Activated CD8-positive, alpha-beta memory T cell treated with anti-CD3 and anti-CD28 coated beads, Interleukin-2, amount 50 U/mL, for 4 hours (primary cell): ENCODE measurements around the gene CLSTN3.
A peak's percentile ranks its signal among the peaks of the same experiment; 100 is the strongest.
"Not testable (repeated sequence)": the region's sequence is repeated elsewhere in the genome, so short reads cannot be mapped to it uniquely, and the experiment has no call there.

Source experiments
- DNase-seq: peaks from one replicate; pipeline ENCODE4 v3.0.0-alpha.2; 2020

CLSTN3 gene

DNA sequence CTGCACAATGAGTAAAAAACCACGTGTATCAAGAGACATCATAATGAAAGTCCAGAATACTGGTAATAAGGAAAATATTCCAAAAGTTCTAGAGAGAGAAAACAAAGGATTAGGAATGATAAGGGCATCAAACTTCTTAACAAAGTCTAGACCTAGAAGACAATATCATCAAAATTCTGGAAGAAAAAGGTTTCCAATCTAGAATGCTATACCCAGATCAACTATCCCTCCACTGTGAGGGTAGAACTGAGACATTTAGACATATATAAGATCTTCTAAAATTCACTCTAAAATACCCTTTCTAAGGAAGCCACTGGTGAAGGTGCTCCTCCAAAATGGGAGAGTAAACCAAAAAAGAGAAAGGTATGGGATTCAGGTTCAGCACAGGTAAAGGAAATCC, 24.1 kb upstream of the CLSTN3 start:
- no peak for DNase-seq

DNA sequence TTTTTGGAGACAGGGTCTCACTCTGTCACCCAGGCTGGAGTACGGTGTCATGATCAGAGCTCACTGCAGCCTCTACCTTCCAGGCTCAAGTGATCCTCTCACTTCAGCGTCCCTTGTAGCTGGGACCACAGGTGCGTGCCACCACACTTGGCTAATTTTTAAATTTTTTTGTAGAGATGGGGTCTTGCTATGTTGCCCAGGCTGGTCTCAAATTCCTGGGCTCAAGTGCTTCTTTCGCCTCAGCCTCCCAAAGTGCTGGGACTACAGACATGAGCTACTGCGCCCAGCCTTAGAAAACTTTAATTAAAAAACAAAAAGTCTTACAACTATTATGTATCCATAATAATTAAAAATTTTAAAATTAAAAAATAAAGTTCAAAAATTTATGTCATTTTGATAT, 23.0 kb upstream of the CLSTN3 start:
- not testable (repeated sequence) for DNase-seq

DNA sequence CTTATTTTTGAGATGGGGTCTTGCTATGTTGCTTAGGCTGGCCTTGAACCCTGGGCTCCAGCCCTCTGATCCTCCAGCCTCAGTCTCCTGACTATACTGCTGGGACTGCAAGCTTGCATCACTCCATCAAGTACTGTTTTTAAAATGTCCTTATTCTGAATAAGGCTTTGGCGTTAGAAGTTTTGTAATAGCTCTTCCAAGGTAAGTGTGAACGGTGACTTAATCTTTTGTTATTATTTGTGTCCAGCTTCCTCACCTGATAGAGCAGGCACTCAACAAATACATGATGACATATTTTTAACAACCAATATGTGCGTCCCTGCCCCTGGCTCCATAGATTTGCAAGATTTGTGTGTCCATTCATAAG, 22.6 kb upstream of the CLSTN3 start:
- no peak for DNase-seq

DNA sequence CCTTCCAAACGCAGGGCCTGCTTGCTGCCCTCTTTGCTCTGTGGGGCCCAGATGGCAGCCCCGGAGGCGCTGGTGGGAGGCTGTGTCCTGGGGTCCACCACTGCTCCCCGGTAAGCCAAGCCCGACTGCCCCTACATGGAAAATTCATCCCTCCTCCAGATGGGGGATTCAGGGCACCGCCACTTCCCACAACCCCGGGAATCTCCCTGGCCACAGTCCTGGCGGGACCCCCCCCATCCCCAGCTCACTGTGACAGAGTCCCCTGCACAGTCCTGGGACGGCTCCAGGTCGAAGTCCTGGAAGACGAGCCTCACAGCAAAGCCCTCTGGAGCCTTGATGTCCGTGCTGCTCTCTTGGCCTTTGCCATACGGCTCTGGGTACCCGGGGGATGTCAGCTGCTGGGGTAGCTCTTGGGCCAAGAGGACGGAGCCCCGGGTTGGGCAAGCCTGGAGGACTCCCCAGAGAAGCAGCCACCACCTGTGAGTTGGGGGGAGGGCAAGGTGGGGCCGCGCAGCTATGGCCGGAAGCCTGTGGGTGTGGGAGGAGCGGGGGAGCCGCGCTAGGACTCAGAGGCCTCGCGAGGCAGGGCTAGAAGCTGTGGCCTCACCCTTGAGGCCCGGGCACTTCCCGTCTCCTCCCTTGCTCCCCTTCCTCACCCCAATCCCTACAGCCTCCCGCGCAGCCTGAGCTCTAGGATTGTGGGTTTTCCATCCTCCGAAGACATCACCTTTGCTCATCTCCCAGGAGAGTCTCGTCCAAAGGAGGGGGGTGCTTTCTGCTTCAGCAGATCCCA, 22.0 kb upstream of the CLSTN3 start:
- DNase-seq = peak; percentile 68

DNA sequence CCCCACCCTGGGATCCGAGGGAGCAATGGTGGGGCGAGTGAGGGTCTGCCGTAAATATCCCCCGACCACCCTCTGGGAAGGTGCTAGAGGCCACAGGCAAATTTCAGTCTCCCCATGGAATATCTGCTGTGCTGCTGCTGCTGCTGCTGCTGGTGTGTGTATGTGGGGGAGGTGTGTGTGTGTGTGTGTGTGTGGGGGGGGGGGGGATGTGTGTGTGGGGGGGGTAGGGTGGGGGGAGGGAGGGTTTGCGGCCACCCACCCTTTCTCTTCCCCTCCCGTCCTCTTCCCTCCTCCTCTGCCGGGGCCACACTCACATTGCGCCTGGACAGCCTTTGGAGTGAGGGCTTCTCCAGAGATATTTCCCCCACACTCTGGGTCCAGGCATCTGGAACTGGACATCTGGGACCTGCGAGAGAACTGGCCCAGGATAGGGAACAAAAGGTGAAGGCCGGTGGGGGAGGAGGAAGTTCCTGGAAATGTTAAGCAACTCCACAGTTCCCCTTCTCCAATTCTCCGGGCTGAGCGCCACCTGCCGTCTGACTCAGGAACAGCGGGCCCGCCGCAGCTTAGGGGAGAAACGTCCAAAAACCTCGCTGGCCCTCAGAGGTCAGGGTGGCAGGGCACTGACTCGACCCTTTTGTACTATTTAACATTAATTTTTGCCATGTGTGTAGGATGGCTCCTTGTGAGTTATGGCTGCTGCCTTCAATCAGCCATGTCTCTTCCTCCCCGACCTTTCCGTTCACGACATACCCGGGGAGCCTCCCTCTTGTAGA, 21.2 kb upstream of the CLSTN3 start, which contains the start of gene C1RL:
Gene C1RL, minus strand, starts transcription at position 419 of the 776 bp plus-strand sequence. Its CDS starts 34 bp downstream, at position 385.
- peak; percentile 80 for DNase-seq

DNA sequence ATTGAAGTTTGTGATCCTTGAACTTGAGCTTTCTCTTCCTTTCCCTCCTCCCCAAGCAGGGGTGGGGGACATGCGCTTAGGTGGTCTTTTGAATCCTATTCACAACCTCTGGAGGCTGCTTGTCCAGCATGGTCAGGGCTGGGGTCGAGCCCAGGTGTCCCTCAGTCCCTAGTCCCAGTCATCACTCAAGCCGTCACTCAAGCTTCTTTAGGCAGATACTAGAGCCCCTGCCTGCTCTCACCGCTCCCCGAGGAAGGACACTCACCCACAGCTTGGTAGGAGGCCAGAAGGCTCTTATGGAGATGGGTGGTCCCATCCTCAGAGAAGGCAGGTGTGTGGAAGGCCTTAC, 20.6 kb upstream of the CLSTN3 start:
- DNase-seq = no peak

DNA sequence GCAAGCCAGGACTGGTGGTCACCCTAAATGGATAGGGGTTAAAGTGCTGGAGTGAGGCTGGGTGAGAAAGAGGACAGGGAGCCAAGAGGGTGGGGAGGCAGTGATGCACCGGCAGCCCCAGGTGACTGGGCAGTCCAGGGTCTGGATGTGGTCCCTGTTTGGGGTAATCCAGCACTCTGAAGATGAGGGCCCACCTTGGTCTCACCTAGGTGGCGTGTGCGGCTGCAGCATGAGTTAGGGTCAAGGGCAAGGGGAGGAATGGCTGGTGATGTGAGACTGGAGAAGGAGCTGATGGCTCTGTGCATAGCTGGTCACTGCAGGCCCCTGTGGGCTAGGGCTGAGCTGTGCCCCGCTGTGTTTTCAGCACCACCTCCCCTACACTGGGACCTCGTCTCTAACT, 19.5 kb upstream of the CLSTN3 start:
- DNase-seq = no peak

DNA sequence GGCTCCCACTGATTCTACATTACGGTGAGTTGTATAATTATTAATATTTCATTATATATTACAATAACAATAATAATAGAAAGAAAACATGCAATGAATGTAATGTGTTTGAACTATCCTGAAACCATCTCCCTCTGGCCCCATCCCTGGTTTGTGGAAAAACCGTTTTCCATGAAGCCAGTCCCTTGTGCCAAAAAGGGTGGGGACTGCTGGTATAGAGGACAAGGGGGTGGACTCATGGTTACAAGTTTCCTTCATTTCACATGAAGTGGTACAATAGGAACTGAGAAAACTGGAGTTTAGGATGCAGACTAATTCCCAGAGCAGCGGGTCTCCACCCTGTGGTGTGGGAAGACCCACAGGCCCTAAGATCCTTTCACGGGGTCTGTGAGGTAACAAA, 18.1 kb upstream of the CLSTN3 start:
- DNase-seq = no peak

DNA sequence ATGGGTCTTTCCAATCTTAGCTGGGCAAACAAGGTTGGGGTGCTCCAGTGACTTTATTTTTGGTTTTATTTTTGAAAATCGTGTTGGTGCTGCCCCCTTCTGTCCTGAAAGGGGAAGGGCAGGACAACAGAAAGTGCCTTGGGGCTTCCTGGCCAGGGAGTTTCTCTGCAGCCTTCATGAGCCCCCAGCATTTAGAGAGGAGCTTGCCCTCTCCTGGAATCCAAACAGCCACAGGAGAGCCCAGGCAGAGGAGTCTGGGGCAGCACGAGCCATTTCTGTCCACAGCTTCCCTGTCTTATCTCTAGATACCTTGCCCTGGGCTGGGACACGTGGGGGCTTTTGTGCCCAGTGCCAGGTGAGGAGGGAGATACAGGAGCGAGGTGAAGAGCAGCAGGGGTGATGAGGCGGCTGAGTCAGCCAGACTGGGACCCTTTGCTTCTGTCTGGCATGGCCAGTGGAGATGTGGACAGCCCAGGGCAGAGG, 16.7 kb upstream of the CLSTN3 start:
- DNase-seq = no peak

DNA sequence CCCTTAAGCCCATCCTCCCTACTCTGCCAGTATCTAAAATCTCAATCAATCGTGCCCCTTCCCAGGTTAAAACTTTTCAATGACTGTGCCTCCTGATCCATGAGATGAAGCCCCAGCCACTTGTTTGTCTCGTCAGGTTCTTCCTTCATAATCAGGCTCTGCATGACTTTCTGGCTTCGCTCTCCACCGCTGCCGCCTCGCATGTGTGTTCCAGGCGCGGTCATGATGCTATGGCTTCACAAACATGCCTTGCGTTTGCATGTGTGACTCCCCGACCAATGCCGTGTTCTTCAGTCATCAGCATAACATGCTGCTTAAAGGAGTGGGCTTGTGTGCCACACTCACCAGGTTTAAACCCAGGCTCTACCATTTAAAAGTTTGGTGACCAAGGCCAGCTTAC, 16.2 kb upstream of the CLSTN3 start:
- no peak for DNase-seq

DNA sequence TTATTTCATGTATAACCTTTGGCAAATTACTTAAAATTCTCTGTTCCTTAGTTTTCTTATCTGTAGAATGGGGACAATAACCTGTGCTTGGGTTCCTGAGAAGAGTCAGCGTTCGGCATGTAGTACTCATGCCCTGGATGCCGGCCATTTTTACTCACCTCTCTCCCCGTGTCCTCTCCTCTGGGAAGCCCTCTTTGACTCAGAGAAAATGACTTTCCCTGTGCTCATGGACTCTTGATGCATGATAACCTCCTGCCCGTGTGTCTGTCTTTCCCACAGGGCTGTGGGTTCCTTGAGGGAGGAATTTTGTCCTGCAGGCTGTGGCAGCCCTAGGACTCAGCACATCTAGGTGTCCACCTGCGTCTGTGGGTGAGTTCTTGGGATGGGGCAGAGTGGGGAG, 15.3 kb upstream of the CLSTN3 start:
- no peak for DNase-seq

DNA sequence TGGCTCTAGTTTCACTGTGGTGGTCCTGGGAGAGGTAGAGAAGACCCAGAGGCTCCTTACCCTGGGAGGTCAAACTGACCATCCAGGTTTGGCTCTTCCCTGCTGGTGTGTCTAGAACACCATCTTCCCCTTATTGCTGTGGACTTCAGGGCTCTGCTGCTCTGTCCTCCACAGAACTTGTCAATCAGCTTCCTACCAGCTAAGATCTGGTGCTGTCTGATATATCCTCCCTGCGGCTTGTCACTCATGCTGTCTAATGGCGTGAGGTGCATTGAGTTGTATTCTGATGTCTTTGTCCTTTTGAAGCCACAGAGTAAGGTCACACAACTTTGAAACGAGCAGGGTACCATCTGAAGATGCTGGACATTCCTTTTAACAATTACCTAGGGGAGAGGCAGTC, 14.0 kb upstream of the CLSTN3 start:
- DNase-seq = no peak

DNA sequence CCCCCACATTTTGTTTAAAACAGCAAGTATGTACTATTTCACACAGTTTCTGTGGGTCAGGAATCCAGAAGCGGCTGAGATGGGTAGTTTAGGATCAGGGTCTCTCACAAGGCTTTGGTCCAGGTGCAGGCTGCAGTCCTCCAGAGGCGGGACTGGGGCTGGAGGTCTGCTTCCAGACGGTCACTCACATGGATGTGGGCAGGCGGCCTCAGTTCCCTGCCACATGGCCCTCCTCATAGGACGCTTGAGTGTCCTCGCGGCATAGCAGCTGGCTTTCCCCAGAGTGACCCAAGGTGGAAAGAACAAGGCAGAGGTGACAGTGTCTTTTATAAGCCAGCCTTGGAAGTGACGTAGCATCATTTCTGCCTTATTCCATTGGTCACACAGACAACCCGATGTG, 13.3 kb upstream of the CLSTN3 start:
- no peak for DNase-seq

DNA sequence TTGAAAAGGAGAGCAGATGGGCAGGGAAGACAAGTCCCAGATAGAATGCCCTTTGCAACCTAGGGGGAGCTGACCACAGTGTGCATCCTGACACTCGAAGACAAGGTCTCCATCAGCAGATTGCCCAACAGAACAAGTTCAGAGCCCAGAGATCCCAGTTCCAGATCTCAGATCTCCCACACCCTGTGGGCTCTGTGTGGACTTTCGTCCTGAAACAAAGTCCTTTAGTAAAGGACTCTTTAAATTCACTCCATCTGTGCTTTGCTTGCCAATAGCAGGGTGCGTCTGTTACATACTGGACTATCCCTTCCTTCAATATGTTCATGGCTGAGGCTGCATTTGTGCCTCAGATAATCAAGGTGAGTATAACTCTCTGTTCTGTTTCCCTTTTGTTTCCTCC, 12.5 kb upstream of the CLSTN3 start:
- DNase-seq = no peak

DNA sequence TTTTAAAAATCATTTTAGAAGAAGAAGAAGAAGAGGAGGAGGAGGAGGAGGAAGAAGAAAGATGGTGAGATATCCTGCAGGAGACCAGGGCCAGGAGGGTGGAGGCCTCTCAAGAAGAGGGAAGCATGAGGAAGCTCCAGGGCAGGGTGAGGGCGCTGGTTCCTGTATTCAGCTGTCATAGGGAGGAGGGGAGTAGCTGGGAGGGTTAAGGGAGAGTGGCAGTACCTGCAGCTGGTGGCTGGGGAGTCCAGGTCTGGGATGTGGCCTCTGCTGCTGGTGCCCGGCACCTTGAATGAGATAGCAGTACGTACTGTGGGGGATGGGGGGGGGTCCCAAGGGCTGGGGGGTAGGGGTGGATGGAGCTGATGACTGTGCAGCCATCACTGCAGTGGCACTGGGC, 11.3 kb upstream of the CLSTN3 start:
- DNase-seq = no peak

DNA sequence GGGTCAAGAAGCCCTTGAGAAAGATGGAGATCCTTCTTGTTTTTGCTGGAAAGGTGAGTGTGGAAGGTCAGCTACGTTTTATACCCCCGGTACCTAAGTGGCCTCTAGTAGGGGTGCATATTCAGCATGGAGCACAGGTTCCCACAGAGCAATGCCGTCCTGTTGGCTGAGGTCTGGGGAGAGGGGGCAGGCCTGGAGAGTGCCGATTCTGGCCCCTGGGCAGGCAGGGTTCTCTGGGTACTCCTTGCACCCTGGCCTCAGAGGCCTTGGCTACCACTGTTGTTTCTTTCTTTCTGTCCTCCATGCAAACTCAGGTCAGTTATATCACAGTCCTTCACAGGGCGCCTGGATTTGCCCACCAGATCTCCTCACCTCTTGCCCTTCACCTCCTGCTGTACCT, 10.0 kb upstream of the CLSTN3 start:
- DNase-seq = no peak

DNA sequence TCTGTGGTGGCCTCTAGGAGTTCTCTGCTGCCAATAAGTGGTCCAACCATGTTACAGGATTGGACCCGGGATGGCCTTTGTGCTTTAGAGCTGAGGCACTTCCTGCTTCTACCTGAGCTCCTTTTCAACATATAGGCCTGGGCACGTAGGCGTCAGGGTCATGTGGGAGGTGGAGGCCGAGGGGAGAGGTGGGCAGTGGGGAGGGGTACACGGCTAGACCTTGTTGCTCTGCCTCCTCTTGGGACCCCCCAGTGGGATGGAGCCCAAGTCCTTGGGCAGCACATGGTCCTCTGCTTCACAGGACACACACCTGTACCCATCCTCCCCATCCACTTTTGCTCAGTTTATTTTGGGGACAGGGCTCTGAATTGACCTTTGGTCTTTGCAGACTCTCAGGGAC, 8.8 kb upstream of the CLSTN3 start:
- no peak for DNase-seq

DNA sequence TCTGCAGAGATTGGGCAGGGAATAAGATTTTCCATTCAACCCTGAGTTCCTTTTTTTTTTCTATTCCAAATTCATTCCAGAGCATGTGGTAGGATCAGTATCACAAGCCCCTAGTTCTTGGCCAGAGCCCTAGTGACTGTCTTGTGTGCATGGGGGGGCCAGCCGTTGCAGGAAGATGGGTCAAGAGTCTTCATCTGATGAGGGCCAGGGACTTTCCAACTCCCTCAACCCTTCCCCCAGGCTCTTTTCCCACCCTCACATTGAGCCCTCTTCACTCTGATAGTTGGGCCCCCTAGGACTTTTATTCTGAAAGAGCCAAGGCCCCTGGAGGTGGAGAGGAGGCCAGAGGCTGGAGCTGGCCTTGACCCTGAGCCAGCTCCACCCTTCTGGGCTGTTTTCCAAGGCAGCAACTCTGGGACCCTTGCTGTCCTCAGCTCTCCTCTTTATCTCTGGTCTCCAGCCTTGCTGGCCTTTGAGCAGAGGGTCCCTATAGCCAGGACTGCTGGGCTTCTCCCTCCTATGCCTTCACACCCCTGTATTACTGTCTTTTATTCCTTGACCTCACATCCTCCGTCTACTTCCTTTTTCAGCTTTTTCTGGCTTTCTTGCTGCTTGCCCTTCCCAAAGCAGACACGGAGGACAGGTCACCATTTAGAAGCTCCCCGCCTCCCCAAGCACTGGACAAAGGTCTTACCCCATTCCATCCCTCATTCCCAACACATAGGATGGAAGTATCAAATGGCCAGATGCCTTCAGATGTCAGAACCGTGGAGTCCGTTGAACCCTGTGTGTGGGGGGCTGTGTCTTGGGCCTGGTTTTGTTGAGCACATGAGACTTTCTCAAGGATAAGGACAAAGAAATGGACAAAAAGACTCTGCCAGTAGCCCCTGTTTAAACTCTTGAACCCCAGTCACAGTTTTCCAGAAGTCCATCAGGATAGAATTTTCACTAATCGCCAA, 7.1 kb upstream of the CLSTN3 start:
- no peak for DNase-seq

DNA sequence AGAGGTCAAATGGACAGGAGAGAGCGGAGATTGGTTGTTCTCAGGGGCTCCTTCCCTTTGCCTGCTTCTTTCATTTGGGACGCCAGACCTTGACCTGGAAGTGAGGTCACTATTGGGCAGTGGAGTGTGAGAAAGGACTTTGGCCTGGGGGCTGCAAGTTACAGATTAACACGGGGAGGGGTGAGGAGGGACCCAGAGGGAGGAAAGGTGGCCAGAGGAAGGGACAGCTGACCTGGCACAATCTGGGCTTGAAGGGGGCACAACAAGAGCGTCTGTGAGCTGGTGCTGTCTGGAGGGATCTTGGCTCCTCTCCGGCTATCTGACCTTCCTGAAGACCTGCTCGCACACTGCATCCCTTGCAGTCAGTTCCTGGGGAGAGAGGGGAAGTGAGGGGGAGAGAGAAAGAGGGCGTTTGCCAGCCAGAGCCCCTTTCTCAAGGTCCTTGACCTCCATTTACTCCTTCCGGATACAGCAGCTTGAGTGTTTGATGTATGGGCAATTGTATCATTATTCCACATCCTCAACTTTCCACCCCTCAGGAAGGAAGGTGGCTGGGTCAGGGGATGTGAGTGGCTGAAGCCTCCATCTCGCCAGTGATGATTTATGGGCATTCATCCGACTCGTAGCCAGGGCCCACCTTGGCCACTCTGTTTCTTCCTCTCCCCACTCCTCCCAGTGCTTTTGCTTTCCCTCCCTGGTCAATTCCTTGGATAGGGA, 6.2 kb upstream of the CLSTN3 start:
- no peak for DNase-seq

DNA sequence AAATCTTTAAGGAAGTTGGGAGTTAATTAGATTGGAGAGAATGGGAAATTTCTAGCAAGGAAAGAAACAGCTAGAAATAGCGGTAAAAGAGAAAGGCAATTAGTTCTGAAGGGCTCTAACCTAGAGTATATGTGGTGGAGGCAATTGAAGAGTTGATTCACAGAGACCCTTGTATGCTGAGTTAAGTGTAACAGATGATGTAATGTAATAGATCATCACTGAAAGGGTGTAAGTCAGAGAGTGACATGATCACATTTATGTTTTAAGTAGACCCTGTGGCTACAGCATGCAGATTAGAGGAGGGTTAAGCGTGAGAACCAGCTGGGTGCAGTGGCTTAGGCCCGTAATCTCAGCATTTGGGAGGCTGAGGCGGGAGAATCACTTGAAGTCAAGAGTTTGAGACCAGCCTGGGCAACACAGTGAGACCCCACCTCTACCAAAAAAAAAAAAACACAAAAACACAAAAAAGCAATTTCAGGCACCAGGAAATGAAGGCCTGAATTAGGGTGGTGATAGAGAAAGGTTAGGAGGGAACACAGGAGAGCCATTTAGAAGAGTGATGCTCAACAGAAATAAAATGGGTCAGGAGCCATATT, 4.4 kb upstream of the CLSTN3 start:
- no peak for DNase-seq

DNA sequence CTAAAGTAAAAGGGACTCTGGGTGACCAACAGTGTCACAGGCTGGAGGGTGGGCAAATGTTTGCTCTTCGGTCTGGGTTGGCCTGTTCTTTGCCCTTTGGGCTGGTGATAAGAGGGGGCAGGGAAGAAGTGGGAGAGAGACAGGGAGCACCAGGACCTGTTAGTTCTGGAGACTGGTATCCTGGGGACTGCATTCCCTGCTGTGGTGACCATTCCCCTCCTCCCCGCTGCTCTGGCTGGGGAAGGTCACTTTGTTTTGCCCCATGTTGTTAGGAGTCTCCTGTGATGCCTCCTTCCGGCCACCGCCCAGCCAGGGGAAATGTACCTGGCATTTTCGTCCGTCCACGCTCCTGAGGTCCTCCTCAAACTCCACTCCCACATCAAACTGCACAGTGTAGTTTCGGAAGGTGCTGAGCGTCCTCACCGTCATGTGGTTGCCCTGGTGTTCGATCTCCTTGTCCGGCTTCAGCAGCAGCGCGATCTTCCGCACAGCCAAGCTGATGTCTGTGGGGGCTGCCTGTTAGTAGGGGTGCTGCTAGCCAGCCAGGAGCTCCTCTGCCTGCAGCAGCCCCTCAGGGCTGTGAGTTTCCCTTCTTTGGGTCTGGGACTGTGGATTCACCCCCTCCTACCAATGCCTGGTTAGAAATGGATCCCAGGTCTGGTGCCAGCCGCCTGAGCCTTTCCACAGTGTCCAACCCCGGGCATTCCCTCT, 2.1 kb upstream of the CLSTN3 start:
- DNase-seq = no peak
